Anterior cingulate cortex (tissue), 58 donors: ENCODE measurements around the gene CACNA2D2.
"Not testable (repeated sequence)": the region's sequence is repeated elsewhere in the genome, so short reads cannot be mapped to it uniquely, and the experiment has no call there.

Source experiments
- DNase-seq, 58 donors: peaks; one replicate each; lab custom pipeline; 2025; lab: John Stamatoyannopoulos, UW

CACNA2D2 gene

DNA sequence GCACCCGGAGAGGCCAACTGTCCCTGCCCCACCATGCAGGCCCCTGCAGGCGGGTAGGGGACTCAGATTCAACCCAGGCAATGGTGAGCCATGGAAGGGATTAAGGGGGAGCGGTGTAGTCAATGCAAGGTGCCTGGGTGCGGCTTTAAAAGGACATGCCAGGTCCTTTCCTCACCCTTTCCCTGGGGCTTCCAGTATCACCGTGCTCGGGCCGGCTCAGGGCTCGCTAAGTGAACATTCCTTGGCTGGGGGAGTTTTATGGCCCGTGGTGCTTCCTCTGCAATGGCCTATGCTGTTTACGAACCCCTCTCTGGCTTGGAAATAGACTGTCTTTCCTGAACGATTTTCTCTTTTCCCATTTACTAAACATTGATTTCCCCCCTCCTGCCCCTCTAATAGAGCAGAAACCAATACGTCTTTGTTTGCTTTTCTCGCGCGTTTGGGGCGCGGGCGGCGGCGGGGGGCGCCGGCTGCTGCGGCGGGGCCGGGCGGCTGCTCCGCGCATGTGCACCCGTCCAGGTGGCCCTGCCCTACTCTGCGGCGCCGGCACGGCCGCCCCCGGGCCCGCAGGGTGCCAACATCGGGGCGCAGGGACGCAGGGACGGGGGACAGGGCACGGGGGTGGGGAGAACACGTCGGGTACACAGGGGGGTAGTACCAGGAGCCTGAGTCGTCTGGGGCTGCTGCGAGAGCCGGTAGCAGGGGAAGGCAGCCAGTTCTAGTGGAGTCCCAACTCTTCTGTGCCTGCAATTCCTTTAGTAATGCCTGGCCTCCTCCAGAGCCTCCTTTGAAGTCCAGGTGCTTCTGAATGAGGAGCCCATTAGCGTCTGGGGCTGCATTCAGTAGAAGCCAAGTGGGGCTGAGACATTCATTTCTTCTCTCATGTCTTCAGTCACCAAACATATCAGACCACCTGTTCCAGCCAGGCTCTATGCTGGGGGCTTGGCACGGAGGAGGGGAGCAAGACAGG lies 26.9 kb upstream of the CACNA2D2 start:
- DNase-seq = no peak

DNA sequence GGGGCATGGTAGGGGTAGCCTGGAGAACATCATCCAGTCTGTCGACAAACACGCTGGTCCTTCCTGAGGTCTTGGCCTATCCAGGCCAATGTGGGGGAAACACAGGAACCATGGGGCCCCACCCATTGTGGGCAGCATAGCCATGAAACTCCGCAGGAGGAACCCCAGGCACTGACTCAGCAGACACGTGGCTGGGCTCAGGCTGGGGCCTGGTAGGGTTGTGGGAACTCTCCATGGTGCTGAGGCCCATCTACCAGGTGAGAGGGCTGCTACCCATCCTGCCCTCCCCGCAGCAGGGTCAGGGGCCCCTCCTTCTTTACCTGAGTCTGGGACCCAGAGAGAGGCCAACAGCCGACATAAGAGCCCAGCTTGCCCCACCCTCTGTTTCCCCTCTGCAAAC lies 22.6 kb upstream of the CACNA2D2 start:
- peak in 1 of 58 donors; percentile 12 for DNase-seq

DNA sequence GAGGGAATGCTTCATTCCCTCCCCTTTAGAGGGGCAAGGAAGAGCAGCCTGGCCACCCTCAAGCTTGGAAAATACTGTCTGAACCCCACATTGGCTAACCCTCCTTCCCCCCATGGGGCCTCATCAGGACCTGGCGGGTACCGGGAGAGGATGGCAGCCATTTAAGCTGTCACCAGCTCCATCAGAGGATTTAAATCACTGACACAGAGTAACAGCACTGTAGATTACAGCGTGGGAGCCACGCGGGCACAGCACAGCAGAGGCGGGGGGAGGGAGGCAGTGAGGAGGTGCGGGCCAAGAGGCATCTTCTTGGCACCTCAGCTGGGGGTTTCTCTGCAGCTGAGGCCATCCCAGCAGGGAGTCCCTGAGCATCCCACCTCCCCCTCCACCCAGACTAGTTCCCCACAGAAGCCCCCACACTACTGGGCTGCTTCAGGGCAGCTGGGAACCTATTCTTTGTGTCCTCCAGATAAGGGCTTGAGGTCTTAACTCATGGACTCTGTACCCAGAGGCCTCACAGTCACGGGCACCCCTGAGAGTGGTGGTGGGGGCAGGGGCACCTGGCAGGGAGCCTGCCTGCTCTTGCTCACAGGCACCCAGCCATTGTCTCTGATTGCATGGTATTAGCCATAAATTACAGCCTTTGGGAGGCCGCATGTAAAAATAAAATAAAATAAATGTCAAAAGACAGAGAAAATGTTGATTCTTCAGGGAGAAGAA lies 21.9 kb upstream of the CACNA2D2 start:
- DNase-seq = peak in 1 of 58 donors; percentile 40

DNA sequence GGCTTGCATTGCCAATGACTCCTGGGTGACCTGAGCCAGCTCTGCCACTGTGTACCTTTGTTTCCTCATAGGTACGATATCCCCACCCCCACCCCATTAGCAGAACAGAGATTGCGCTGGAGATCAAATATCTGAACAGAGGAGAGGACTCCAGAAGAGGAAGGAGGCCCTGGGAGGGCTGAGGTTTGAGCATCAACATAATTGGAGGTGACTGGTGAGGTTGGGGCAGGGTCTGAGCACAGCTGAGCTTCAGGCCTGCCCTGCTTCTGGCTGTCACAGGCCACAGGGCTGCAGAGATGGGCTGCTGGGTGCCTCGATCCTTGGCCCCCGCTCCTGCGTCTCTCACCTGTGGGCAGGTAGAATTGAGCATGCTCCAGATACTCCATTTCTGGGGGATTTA lies 21.3 kb upstream of the CACNA2D2 start:
- no peak for DNase-seq

DNA sequence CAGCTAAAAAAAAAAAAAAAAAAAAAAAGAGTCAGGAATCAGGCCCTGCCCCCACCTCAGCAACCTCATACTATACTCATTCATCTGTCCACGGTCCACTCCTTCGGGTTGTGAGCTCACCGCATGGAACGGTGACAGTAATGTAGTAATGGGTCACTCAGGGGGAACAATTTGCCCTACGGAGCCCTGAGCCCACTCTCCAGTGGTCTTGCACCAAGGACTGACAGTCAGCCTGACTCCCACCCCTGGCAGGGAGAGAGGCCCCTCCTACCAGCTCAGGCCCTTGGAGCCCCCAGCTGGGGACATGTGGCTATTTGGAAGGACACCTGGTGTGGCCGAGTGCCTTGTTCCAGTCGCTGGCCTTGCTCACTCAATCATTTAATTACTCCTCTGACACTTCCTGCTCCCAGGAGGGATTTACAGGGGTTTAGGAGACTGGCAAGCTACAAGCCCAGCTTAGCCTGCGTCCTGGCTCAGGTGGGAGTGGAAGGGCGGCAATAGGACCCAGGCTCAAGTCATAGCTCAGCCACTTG lies 19.9 kb upstream of the CACNA2D2 start:
- no peak for DNase-seq

DNA sequence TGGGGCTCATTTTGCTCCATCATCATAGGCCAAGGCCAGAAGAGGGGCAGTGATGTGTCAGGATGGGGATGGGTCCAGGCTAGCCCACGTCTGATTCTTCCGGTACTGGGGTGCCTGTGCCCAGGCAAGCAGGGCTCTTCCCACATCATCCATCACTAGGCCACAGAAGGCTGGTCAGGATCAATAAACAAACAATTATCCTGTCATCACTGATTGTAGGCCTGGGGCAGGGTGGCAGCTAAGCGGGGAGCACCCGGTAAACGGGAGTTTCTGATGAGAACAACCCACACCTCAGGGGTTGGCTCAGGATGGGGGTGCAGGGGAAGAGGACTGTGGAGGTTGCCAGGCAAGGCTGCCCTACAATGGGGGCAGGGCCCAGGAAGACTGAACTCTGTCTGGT lies 18.1 kb upstream of the CACNA2D2 start:
- DNase-seq = no peak

DNA sequence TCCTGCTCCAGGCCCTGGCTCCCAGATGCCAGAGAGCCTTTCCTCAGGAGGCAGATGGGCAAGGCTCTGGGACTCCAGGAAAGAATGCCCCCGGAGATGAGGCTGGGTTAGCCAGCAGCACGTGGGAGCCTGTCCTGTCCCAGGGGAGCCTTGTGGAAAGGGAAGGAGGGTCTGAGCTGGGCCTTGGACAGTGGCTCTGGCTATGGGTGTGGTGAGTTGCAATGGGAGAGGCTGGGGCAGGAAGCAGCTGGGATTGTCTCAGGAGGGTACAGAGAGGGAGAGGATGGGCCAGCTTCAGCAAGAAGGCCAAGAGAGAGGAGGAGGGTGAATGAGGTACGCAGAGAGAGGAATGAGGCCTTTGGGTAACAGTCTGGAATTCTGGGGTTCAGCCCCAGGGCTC lies 17.4 kb upstream of the CACNA2D2 start:
- no peak for DNase-seq

DNA sequence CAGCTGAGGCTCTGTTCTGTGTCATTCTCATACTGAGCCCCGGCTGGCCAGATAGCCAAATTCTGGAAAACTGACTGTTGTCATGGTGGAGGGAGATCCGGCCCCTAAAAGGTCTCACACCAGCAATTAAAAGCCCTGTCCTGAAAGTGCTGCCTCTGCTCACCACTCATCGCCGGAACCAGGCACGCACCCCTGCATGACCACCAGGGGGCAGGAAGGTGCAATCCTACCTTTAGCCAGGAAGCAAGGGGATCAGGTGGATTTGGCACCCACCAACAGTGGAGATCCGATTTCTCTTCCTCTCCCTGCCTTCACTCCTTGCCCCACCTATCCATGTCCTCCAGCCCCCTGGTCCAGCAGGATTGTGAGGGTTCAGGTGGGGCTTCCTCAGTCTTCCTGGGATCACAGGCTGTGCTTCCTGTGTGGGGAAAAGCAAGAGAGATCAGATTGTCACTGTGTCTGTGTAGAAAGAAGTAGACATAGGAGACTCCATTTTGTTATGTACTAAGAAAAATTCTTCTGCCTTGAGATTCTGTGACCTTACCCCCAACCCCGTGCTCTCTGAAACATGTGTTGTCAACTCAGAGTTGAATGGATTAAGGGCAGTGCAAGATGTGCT lies 16.1 kb upstream of the CACNA2D2 start:
- peak in 32 of 58 donors; percentile 2 to 57 (median 12) for DNase-seq

DNA sequence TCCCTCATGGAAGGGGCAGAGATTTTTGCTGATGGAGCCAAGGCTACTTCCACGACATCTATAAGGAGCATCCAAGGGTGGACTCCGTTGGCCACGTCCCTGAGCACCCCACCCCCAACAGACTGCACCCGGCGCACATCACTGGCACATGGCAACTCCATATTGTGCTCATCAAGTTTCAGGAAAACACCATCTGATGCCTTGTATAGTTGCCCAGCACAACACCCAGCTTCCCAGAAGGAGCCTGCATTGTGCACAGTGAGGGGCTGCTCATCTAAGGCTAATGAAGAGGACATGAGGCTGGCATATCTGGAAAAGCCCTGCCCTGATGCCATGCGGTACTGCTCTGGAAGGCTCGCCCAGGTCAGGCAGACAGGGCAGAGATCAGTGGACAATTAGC lies 15.0 kb upstream of the CACNA2D2 start:
- DNase-seq = no peak

DNA sequence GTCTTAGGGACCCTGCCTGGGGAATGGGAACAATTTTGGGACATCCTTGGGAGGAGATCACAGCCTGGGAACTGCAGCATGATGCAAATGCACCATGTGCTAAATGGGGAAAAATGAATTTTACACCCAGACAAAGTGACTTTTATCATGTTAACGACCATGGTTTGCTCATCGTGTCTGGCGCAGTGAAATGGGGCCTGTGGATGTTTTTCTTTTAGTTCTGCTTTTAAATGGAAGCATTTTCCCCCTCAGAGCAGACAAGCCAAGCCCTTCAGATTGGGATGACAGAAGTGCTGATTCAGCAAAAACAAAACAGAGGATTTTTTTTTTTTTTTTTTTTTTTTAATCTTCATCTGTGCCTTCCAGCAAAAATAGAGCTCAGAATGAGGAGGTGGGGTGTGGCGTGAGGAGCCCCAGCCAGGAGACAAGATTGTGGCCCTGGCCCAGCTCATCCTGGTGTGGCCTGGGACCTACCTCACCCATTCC lies 14.3 kb upstream of the CACNA2D2 start:
- no peak for DNase-seq

DNA sequence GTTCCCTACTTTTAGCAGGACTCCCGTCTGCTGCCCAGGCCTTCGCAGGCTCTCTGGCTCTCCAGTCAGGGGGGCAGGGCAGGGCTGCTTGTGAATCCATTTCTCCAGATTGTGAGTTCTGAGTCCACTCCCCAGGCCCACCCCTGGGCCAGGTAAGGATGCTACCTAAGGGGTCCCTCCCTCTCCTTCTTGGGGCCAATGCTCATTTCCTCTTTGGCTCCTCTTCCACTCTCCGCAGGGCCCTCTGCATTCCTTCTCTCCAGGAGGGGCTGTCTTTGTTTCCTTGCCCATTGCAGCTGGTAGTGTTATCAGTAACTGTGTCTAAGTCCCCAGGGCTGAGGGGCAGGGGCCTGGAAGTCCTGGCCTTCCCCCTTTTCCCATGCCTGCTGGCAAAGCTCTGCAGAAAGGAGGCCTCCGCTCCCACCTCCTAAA lies 13.0 kb upstream of the CACNA2D2 start:
- DNase-seq = no peak

DNA sequence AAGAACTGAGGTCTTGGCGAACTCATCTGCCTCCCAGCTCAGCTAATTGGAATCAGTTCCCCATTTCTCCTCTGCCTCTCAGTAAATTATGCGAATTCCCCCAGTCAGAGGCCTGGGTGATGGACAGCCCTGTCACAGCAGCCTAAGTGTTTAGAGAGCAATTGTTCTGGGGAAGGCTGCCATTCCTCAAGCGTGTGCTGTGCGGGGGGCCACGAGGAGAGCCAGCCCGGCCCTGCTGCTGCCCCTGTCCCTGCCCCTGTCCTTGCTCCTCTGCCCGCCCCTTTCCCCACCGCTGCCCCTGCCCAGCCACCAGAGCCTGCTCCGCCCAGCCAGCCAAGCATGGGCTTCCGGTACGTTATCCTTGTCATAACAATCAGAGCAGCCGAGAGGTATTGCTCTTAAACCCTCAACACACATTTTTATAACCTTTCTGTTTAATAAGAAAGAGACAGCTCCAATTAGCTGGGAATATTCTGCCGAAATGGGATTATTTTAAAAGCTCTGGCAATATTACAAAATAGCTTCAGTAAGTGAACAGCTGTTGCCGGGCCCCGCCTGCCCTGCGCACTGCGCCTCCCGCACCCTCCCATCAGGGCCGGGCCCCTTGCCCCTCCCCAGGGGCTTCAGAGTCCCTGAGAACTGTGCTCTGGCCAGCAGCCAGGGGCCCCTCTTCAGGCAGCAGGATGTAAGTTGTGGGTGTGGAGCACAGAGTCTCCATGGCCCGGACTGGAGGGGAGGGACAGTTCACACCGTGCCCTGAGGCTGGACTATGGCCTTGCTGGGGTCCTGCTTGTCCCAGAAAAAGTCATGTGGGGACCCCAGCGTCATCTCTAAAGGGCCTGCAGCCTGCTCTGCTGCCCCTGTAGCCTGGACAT lies 12.4 kb upstream of the CACNA2D2 start:
- DNase-seq = no peak

DNA sequence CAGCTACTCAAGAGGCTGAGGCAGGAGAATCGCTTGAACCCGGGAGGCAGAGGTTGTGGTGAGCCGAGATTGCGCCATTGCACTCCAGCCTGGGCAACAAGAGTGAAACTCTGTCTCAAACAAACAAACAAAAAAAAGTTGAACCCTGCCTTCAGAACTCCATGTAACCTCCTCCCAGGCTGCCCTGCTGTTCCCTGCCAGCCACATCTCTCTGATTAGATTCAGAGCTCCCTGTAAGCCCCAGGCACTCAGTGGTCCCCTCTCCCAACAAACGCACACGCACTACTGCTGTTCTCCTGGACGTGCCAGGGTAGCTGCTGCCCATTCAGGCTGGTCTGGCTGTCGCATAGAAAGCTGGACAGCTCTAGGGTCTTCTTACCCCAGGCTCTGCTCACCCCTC lies 9.5 kb upstream of the CACNA2D2 start:
- DNase-seq = not testable (repeated sequence)

DNA sequence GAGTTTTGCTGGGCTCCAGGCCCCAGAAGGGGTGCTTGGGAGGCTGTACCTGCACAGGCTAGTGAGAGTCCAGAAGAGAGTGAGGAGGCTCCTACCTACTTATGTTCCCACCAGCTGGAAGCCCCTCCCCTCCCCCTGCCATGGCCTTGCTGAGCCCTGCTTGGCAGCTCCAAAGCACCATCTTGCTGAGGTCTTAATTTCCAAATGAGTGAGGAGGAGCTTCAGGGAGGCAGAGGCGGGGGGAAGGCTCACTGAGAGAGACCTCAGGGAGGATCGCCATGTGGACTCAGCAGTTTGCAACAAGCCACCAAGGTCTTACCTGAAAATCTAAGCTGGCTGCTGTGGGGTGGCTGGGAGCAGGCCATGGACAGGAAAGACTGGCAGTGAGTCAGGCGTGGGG lies 8.7 kb upstream of the CACNA2D2 start:
- DNase-seq = no peak

DNA sequence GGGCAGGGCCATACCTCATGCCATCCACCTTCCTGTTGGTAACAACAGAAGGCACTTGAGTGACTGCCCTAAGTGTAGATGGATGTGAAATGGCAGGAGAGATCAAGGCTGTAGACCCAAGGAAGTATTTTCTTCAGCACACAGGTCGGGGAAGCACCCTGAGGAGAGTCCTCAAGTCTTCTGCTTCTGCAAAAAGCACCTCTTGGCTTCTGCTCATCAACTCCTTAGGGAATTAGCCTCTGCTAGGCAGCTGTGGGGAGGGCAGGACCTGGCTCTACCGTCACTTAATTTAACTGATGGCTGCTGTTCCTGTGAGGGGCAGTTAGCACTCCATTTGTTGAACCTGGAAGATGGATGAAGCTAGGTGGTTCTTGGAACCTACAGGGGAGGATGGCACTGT lies 6.9 kb upstream of the CACNA2D2 start:
- no peak for DNase-seq

DNA sequence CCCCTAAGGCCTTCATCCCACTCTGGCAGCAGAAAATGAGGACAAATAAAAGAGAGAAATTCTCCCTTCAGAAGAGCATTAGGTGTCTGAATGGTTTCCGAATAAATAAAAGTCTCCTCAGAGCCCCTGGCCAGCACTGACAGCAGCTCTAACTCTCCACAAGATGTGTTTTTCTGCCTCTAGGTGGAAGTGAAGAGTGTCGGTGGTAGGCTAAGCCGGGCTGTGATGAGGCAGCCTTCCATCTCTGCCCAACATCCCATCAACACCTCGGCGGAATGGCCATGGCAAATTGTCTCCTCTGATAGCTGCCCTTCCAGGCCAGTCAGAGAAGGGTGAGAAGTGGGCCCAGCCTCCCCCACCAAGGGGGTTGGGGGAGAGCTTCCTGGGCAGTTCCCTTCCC lies 6.3 kb upstream of the CACNA2D2 start:
- DNase-seq = no peak

DNA sequence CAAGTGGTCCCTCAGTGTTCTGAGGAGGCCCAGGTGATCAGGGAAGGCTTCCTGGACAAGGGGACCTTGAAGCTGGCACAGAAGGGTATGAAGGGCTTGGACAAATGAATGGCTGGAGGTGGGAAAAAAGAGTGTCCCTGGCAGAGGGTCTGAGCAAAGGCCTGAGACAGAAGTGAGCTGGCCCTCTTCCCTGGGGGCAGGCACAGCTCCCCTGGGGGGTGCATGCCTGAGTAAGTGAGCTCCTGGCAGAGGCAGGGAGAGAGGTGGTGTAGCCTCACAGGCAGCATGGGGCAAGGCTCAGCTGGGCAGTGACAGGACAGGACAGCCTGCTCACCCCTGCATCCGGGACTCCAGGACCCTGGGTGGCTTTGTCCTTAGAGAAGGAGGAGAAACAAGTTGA lies 5.4 kb upstream of the CACNA2D2 start:
- no peak for DNase-seq

DNA sequence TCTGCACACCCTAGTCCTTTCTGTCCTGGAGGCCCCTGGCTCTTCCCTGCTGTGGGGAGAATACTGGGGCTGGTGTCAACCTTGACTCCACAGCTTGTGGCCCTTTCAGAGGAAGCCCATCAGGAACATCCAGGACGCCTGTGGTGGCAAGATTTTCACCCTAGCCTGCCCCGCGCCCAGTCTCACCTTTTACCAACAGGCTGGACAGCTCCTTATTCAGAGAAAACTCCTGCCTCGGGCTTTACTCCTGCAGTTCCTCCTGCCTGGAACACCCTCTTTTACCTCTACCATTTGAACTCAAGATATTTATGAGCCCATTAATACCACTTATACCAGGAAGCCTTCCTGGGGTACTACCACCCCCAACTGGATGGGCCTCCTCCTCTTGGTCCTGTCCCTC lies 2.7 kb upstream of the CACNA2D2 start:
- DNase-seq = no peak

DNA sequence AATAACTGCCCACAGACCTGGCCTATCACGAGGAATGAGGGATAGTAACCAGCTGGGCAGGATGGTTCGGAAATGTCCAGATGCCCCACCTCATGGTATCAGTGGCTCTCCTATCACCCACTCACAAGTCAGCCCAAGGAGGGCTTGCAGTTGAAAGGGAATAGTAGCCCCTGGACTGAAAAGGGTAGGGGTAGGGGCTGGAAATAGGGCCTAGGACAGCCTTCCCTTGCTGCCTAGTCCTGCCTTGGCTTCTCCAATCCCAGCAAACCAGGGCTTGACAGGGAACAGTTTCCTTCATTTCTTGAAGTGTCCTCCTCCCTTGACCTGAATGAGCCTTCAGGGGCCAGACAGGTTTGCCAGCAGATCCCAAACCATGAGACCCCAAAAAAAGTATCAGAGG lies 1.2 kb upstream of the CACNA2D2 start:
- DNase-seq = no peak
